HT1080 (cell line): ENCODE measurements around the gene SDK1. TPM values are rescaled to one million over a fixed set of nuclear protein-coding genes. Genes with fewer than 3 reads are reported as not detected.
"Not testable (repeated sequence)": the region's sequence is repeated elsewhere in the genome, so short reads cannot be mapped to it uniquely, and the experiment has no call there.

Experiments used
- DNase-seq: peaks from one replicate; pipeline ENCODE4 v3.0.0-alpha.2; 2015; ENCODE audit warnings: low read depth
- total RNA-seq: library from RNA; depleted of rRNA; stranded (reverse); fragments of >200 nt; shearing (Covaris generic); gene quantifications from 2 replicates; pipeline ENCODE4 v1.2.3, GENCODE V29; 2014

SDK1 gene
- total RNA-seq, 1 experiment from 2014 or later = 1.2 TPM

- DNase-seq = no peak
These were observed 936.5 kb downstream of the SDK1 start for GRCh38 chr7:4237296-4238235.

- no peak for DNase-seq
These were observed 937.8 kb downstream of the SDK1 start for GRCh38 chr7:4238861-4239260.

GRCh38 chr7:4240042-4240441 is 939.0 kb downstream of the SDK1 start:
- DNase-seq = no peak

- no peak for DNase-seq
These were observed 939.7 kb downstream of the SDK1 start for GRCh38 chr7:4240520-4241303.

GRCh38 chr7:4241304-4241612 is 940.2 kb downstream of the SDK1 start:
- no peak for DNase-seq

GRCh38 chr7:4241791-4242190 is 940.7 kb downstream of the SDK1 start:
- DNase-seq = no peak

- DNase-seq = no peak
These were observed 941.7 kb downstream of the SDK1 start for GRCh38 chr7:4242706-4243105.

- DNase-seq = no peak
These were observed 943.0 kb downstream of the SDK1 start for GRCh38 chr7:4244041-4244440.

- DNase-seq = no peak
These were observed 943.6 kb downstream of the SDK1 start for GRCh38 chr7:4244635-4245034.

GRCh38 chr7:4245135-4245865 is 944.2 kb downstream of the SDK1 start:
- no peak for DNase-seq

GRCh38 chr7:4245866-4246470 is 944.9 kb downstream of the SDK1 start:
- peak; percentile 23 for DNase-seq

- DNase-seq = no peak
These were observed 945.5 kb downstream of the SDK1 start for GRCh38 chr7:4246536-4246935.

- DNase-seq = no peak
These were observed 946.2 kb downstream of the SDK1 start for GRCh38 chr7:4247106-4247876.

- no peak for DNase-seq
These were observed 947.2 kb downstream of the SDK1 start for GRCh38 chr7:4248295-4248694.

GRCh38 chr7:4249241-4249640 is 948.2 kb downstream of the SDK1 start:
- no peak for DNase-seq

- DNase-seq = no peak
These were observed 954.3 kb downstream of the SDK1 start for GRCh38 chr7:4255336-4255735.

- DNase-seq = no peak
These were observed 955.2 kb downstream of the SDK1 start for GRCh38 chr7:4256286-4256685.

GRCh38 chr7:4257146-4258111 is 956.4 kb downstream of the SDK1 start:
- DNase-seq = no peak

GRCh38 chr7:4260116-4260515 is 959.1 kb downstream of the SDK1 start:
- DNase-seq = not testable (repeated sequence)
